KMS-11 (cell line): ENCODE results near the gene APLP2.
"Not testable (repeated sequence)": the region's sequence is repeated elsewhere in the genome, so short reads cannot be mapped to it uniquely, and the experiment has no call there.

Experiments
- H2AFZ ChIP-seq: fragments of 200-600 bp; sonication (generic); 2 replicates; pipeline ENCODE4 v1.6.1; 2016; ENCODE audit warnings: antibody characterized with exemption, mixed run types, low read depth
- H3K27ac ChIP-seq: fragments of 200-600 bp; sonication (generic); 2 replicates; pipeline ENCODE4 v1.6.1; 2016; ENCODE audit warnings: mild to moderate bottlenecking, mixed run types
- H3K27me3 ChIP-seq: fragments of 200-600 bp; sonication (generic); 2 replicates; pipeline ENCODE4 v1.6.1; 2017; ENCODE audit warnings: mild to moderate bottlenecking, low read depth, mixed run types, moderate library complexity; ENCODE audit not compliant: insufficient read depth
- H3K36me3 ChIP-seq: fragments of 200-600 bp; sonication (generic); 2 replicates; pipeline ENCODE4 v1.6.1; 2017; ENCODE audit warnings: mild to moderate bottlenecking, mixed run types; ENCODE audit not compliant: insufficient read depth
- H3K4me1 ChIP-seq: fragments of 200-600 bp; sonication (generic); 2 replicates; pipeline ENCODE4 v1.6.1; 2016; ENCODE audit warnings: mild to moderate bottlenecking, low read depth, mixed run types; ENCODE audit not compliant: poor library complexity, severe bottlenecking
- H3K4me2 ChIP-seq: fragments of 200-600 bp; sonication (generic); 2 replicates; pipeline ENCODE4 v1.7.0; 2016; ENCODE audit warnings: mild to moderate bottlenecking, mixed run types
- H3K4me3 ChIP-seq: fragments of 200-600 bp; sonication (generic); IDR thresholded peaks from 2 replicates; pipeline ENCODE4 v1.6.1; 2017; ENCODE audit warnings: low read depth, low read length, mixed read lengths; ENCODE audit not compliant: insufficient read depth
- H3K79me2 ChIP-seq: fragments of 200-600 bp; sonication (generic); 2 replicates; pipeline ENCODE4 v1.6.1; 2016; ENCODE audit warnings: low read depth, mixed run types; ENCODE audit not compliant: insufficient read depth
- H3K9ac ChIP-seq: fragments of 200-600 bp; sonication (generic); 2 replicates; pipeline ENCODE4 v1.6.1; 2016; ENCODE audit warnings: mild to moderate bottlenecking, mixed run types
- H4K20me1 ChIP-seq: fragments of 200-600 bp; sonication (generic); 2 replicates; pipeline ENCODE4 v1.6.1; 2016; ENCODE audit warnings: mild to moderate bottlenecking, mixed run types; ENCODE audit not compliant: insufficient read depth
- TF ChIP-seq, protein P1 (sequence below): fragments of 200-600 bp; sonication (generic); conservative IDR thresholded peaks from 2 replicates; pipeline ENCODE4 v1.6.1; 2017; ENCODE audit warnings: low read depth, mild to moderate bottlenecking, antibody characterized with exemption, low read length, moderate library complexity, mixed read lengths

Gene APLP2

DNA sequence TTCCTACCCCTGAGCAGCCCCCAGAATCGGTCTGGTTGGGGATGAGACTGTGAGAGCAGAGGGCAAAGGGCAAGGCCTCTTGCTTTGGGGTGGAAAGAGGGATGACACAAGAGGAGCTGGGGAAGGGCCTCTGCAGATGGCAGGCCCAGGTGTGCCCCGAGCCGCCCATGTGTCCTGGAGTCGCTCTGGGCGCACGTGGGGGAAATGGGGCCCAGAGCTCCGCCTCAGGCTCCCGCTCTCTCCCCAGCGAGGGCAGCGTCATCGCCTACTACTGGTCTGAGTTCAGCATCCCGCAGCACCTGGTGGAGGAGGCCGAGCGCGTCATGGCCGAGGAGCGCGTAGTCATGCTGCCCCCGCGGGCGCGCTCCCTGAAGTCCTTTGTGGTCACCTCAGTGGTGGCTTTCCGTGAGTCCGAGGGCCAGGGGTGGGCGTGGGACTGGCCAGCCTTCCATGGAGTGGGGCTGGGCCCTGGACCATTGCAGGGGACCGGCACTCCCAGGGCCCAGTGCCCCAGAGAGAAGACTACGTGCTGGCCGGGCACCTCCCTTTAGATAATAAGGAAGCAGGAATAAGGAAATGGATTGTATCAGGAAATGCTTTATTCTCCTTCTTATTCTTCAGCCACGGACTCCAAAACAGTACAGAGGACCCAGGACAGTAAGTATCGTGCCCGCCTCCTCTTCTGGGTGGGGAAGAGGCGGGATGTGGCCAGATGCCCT is 120.0 kb downstream of the APLP2 start:
- Histone ChIP-seq H3K79me2 (peaks cover 20% of the 10 kb centered on the region; the same call in 1 of the 2 replicates), H3K36me3 (no peaks in the 10 kb centered on the region), H3K4me3 (no peak overlapping the region), H3K27ac (no peak overlapping the region), H3K4me2 (no peak overlapping the region), H3K9ac (no peak overlapping the region), H3K27me3 (no peaks in the 10 kb centered on the region), H4K20me1 (no peaks in the 10 kb centered on the region), H3K4me1 (no peaks in the 10 kb centered on the region), H2AFZ (no peak overlapping the region)
- TF ChIP-seq, protein P1, sequence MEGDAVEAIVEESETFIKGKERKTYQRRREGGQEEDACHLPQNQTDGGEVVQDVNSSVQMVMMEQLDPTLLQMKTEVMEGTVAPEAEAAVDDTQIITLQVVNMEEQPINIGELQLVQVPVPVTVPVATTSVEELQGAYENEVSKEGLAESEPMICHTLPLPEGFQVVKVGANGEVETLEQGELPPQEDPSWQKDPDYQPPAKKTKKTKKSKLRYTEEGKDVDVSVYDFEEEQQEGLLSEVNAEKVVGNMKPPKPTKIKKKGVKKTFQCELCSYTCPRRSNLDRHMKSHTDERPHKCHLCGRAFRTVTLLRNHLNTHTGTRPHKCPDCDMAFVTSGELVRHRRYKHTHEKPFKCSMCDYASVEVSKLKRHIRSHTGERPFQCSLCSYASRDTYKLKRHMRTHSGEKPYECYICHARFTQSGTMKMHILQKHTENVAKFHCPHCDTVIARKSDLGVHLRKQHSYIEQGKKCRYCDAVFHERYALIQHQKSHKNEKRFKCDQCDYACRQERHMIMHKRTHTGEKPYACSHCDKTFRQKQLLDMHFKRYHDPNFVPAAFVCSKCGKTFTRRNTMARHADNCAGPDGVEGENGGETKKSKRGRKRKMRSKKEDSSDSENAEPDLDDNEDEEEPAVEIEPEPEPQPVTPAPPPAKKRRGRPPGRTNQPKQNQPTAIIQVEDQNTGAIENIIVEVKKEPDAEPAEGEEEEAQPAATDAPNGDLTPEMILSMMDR = no peak

DNA sequence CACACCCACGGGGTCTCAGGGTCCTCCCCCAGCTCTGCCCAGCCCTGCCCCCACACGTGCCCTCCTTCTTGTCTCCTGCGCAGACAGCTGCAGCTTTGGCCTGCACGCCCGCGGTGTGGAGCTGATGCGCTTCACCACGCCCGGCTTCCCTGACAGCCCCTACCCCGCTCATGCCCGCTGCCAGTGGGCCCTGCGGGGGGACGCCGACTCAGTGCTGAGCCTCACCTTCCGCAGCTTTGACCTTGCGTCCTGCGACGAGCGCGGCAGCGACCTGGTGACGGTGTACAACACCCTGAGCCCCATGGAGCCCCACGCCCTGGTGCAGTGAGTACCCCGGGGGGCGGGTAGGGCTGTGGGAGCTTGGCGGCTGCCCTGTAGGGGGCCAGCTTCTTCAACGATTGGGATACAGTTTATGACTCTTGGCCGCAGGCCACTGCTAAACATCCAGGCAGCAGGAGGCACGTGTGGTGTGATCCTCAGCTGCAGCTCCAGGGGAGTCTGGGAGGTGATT is 120.7 kb downstream of the APLP2 start:
- H3K4me3 ChIP-seq = no peak overlapping the region
- TF ChIP-seq, protein P1 = no peak
- no peaks in the 10 kb centered on the region for H4K20me1 ChIP-seq
- no peak overlapping the region for H3K27ac ChIP-seq
- no peaks in the 10 kb centered on the region for H3K27me3 ChIP-seq
- no peaks in the 10 kb centered on the region for H3K36me3 ChIP-seq
- H3K4me2 ChIP-seq = no peak overlapping the region
- H2AFZ ChIP-seq = no peak overlapping the region
- H3K4me1 ChIP-seq = no peaks in the 10 kb centered on the region
- H3K9ac ChIP-seq = no peak overlapping the region
- H3K79me2 ChIP-seq = peaks cover 12% of the 10 kb centered on the region; the same call in 1 of the 2 replicates

DNA sequence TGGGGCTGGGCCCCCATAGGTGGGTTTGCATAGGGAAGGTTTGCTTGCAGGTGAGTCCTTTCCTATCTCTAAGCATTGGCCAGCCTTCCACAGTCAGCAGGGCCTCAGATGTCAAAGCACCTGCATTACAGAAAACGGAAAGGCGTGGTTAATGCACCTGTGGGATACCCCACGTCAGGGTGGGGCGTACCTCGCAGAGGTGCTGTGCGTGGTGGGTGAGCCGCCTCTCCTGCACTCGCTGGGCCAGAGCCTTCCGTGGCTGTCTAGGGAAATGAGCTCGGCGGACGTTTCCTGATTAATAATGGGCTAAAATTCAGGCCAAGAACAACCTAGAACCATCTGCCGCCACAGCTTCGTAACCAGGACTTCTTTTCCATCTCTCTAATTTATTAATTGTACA is 122.2 kb downstream of the APLP2 start:
- TF ChIP-seq, protein P1 = no peak
- no peak overlapping the region for H3K4me2 ChIP-seq
- H3K9ac ChIP-seq = no peak overlapping the region

DNA sequence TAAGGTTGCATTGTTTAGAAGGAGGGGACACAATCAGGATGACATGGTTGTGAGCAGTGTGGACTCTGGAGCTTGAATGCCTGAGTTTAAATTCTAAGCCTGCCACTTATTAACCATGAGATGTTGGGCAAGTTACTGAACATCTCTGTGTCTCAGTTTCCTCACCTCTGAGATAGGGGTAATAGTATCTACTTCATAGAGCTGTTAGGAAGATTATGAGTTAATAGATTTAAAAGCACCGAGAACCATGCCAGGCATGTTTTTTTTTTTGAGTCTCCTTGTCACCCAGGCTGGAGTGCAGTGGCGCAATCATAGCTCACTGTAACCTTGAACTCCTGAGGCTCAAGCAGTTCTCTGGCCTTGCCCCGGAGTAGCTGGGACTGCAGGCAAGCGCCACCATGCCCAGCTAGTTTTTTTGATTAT is 123.2 kb downstream of the APLP2 start:
- H4K20me1 ChIP-seq = no peaks in the 10 kb centered on the region
- H3K36me3 ChIP-seq = no peaks in the 10 kb centered on the region; the same call in 1 of the 2 replicates
- no peak overlapping the region for H3K27ac ChIP-seq
- H3K9ac ChIP-seq = no peak overlapping the region
- no peak overlapping the region for H2AFZ ChIP-seq
- H3K4me2 ChIP-seq = no peak overlapping the region
- no peak overlapping the region for H3K4me3 ChIP-seq
- no peaks in the 10 kb centered on the region for H3K27me3 ChIP-seq
- no peaks in the 10 kb centered on the region for H3K4me1 ChIP-seq
- no peaks in the 10 kb centered on the region for H3K79me2 ChIP-seq
- TF ChIP-seq, protein P1 = no peak

More for the DNA sequence above, 122.2 kb downstream of the APLP2 start:
- Histone ChIP-seq H3K36me3 (no peaks in the 10 kb centered on the region; the same call in 1 of the 2 replicates), H3K27ac (no peak overlapping the region), H2AFZ (no peak overlapping the region), H3K4me1 (no peaks in the 10 kb centered on the region), H4K20me1 (no peaks in the 10 kb centered on the region), H3K27me3 (no peaks in the 10 kb centered on the region), H3K79me2 (peaks cover under 1% of the 10 kb centered on the region; the same call in 1 of the 2 replicates), H3K4me3 (no peak overlapping the region)

DNA sequence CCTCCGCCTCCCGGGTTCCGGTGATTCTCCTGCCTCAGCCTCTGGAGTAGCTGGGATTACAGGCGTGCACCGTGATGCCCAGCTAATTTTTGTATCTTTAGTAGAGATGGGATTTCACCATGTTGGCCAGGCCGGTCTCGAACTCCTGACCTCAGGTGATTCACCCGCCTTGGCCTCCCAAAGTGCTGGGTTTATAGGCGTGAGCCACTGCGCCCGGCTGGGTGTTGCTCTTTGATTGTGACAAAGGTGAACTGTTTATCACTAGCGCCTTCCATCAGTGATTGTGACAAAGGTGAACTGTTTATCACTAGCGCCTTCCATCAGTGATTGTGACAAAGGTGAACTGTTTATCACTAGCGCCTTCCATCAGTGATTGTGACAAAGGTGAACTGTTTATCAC is 123.9 kb downstream of the APLP2 start:
- not testable (repeated sequence) for H2AFZ ChIP-seq, H3K4me3 ChIP-seq, H3K79me2 ChIP-seq, H3K27ac ChIP-seq, H3K4me2 ChIP-seq, H3K36me3 ChIP-seq, H3K4me1 ChIP-seq, H4K20me1 ChIP-seq, H3K27me3 ChIP-seq, H3K9ac ChIP-seq
